ENCODE data around the gene ORMDL1.
"Not testable (repeated sequence)": the region's sequence is repeated elsewhere in the genome, so short reads cannot be mapped to it uniquely, and the experiment has no call there.

ORMDL1 gene

GRCh38 chr2:189770590-189771322 is 13.4 kb downstream of the ORMDL1 start:
- DNase-seq, result no peak

- peak; percentile 40 for DNase-seq
These were observed 20.1 kb downstream of the ORMDL1 start for GRCh38 chr2:189763908-189764661.

GRCh38 chr2:189762551-189763298 is 21.4 kb downstream of the ORMDL1 start, which contains the start of gene OSGEPL1:
TSS of gene OSGEPL1 (minus strand) at chr2:189762792. CDS start at chr2:189761640, 1,152 bp downstream.
- peak; percentile 89 for DNase-seq

GRCh38 chr2:189762229-189762550 is 21.9 kb downstream of the ORMDL1 start:
- no peak for DNase-seq

GRCh38 chr2:189760154-189760553 is 24.0 kb downstream of the ORMDL1 start:
- DNase-seq, result not testable (repeated sequence)

GRCh38 chr2:189756311-189756952 is 27.7 kb downstream of the ORMDL1 start:
- DNase-seq, result no peak

GRCh38 chr2:189751080-189751658 is 33.0 kb downstream of the ORMDL1 start:
- peak; percentile 35 for DNase-seq

- no peak for DNase-seq
These were observed 54.7 kb downstream of the ORMDL1 start for GRCh38 chr2:189729430-189729829.

GRCh38 chr2:189726849-189727248 is 57.3 kb downstream of the ORMDL1 start:
- no peak for DNase-seq

GRCh38 chr2:189726271-189726670 is 57.9 kb downstream of the ORMDL1 start:
- no peak for DNase-seq

GRCh38 chr2:189723192-189723591 is 60.9 kb downstream of the ORMDL1 start:
- DNase-seq, result no peak
